H1 (cell line): ENCODE data around the gene OR10AD1. TPM values are rescaled to one million over a fixed set of nuclear protein-coding genes. Genes with fewer than 3 reads are reported as not detected.

Experiments used
- CTCF ChIA-PET: fragments of 300-600 bp; sonication (Branson Sonifier 250); formaldehyde crosslinking; loops from one replicate; lab custom pipeline; 2021; ENCODE audit not compliant: partially characterized antibody; lab: Charles Lee
- POLR2A ChIA-PET: fragments of 300-600 bp; sonication (Branson Sonifier 250); formaldehyde crosslinking; loops from one replicate; lab custom pipeline; 2021; ENCODE audit warnings: inconsistent platforms; ENCODE audit not compliant: partially characterized antibody; lab: Charles Lee
- DNase-seq, 2 experiments: peaks; one replicate each; pipeline versions ENCODE4 v3.0.0 to v3.0.0-alpha.2; 2010 to 2022; ENCODE audit warnings: low spot score in 2 of 2, low read depth in 1 of 2, mixed read lengths in 1 of 2
- FAIRE-seq: peaks from 2 replicates; lab custom pipeline; 2011; peaks lifted over from hg19 to GRCh38; lab: Jason Lieb, UNC
- H2AFZ ChIP-seq: 2 replicates; pipeline ENCODE4 v1.8.1; 2012; ENCODE audit warnings: low read length, inconsistent platforms
- H2AK5ac ChIP-seq: 2 replicates; pipeline ENCODE4 v1.6.1; 2013; ENCODE audit warnings: low read depth, low read length
- H2BK120ac ChIP-seq: replicated peaks from 2 replicates; pipeline ENCODE3; 2013; ENCODE audit warnings: low read depth, low read length, inconsistent platforms
- H2BK12ac ChIP-seq: 2 replicates; pipeline ENCODE4 v1.6.1; 2013; ENCODE audit warnings: low read depth, low read length
- H2BK15ac ChIP-seq: 2 replicates; pipeline ENCODE4 v1.6.1; 2013; ENCODE audit warnings: low read length
- H2BK20ac ChIP-seq: 2 replicates; pipeline ENCODE4 v1.6.1; 2013; ENCODE audit warnings: low read length
- H2BK5ac ChIP-seq: 2 replicates; pipeline ENCODE4 v1.6.1; 2013; ENCODE audit warnings: low read depth, low read length
- H3K14ac ChIP-seq: 2 replicates; pipeline ENCODE4 v1.6.1; 2013; ENCODE audit warnings: inconsistent platforms; ENCODE audit not compliant: insufficient read length
- H3K18ac ChIP-seq: 2 replicates; pipeline ENCODE4 v1.6.1; 2013; ENCODE audit warnings: low read length; ENCODE audit errors: extremely low read depth
- H3K23ac ChIP-seq: 2 replicates; pipeline ENCODE4 v1.6.1; 2013; ENCODE audit warnings: inconsistent platforms; ENCODE audit not compliant: insufficient read length
- H3K23me2 ChIP-seq: 2 replicates; pipeline ENCODE4 v1.6.1; 2013; ENCODE audit warnings: low read depth, low read length
- H3K27ac ChIP-seq: 2 replicates; pipeline ENCODE4 v1.6.1; 2011; ENCODE audit warnings: low read depth, low read length, inconsistent platforms
- H3K27me3 ChIP-seq, 4 experiments: replicated peaks in 1 of 4; 1 replicate in 1 of 4; 2 replicates in 3 of 4; pipeline versions ENCODE4 v1.6.1 to v1.8.1; 2011 to 2013; ENCODE audit warnings: low read length in 3 of 4, mild to moderate bottlenecking in 3 of 4, inconsistent platforms in 2 of 4, mixed read lengths in 2 of 4, moderate library complexity in 1 of 4; ENCODE audit not compliant: control insufficient read depth in 3 of 4, insufficient read depth in 3 of 4; ENCODE audit errors: extremely low read depth in 1 of 4
- H3K36me3 ChIP-seq, 4 experiments: 2 replicates each; pipeline versions ENCODE4 v1.6.1 to v1.8.1; 2011 to 2013; ENCODE audit warnings: mild to moderate bottlenecking in 4 of 4, low read length in 3 of 4, moderate library complexity in 2 of 4, control low read depth in 1 of 4, inconsistent platforms in 1 of 4; ENCODE audit not compliant: insufficient read depth in 4 of 4, control insufficient read depth in 2 of 4
- H3K4ac ChIP-seq: replicated peaks from 2 replicates; pipeline ENCODE3; 2013; ENCODE audit warnings: low read length, low read depth, mixed read lengths, inconsistent platforms; ENCODE audit not compliant: insufficient read length
- H3K4me1 ChIP-seq, 4 experiments: replicated peaks in 1 of 4; 1 replicate in 1 of 4; 2 replicates in 3 of 4; pipeline versions ENCODE4 v1.6.1 to v1.8.1; 2011 to 2013; ENCODE audit warnings: low read length in 3 of 4, inconsistent platforms in 2 of 4, mixed read lengths in 1 of 4; ENCODE audit not compliant: insufficient read depth in 4 of 4, control insufficient read depth in 3 of 4
- H3K4me2 ChIP-seq, 2 experiments: 2 replicates each; pipeline versions ENCODE4 v1.6.1 to v1.8.1; 2011 to 2013; ENCODE audit warnings: low read depth in 2 of 2, low read length in 2 of 2, control low read depth in 1 of 2, inconsistent platforms in 1 of 2, mild to moderate bottlenecking in 1 of 2; ENCODE audit not compliant: insufficient read depth in 1 of 2
- H3K4me3 ChIP-seq, 4 experiments: fragments of 200-600, 300-600 bp in 1 of 4; sonication (generic), shearing (Covaris generic), sonication (Bioruptor Twin) in 1 of 4; 2 replicates each; pipeline versions ENCODE4 v1.5.1 to v1.8.1; 2011 to 2016; ENCODE audit warnings: low read length in 4 of 4, low read depth in 3 of 4, control low read depth in 2 of 4, inconsistent platforms in 2 of 4, mild to moderate bottlenecking in 2 of 4, mixed read lengths in 1 of 4, moderate library complexity in 1 of 4; ENCODE audit not compliant: insufficient read depth in 2 of 4; ENCODE audit errors: extremely low read depth in 1 of 4
- H3K56ac ChIP-seq: replicated peaks from 2 replicates; pipeline ENCODE3; 2013; ENCODE audit warnings: low read depth, mild to moderate bottlenecking, mixed read lengths, low read length, inconsistent platforms; ENCODE audit not compliant: insufficient read length
- H3K79me1 ChIP-seq: 2 replicates; pipeline ENCODE4 v1.6.1; 2013; ENCODE audit warnings: low read depth, low read length, control low read depth
- H3K79me2 ChIP-seq, 2 experiments: 2 replicates each; pipeline versions ENCODE4 v1.6.1 to v1.8.1; 2012 to 2013; ENCODE audit warnings: low read length in 2 of 2, mild to moderate bottlenecking in 2 of 2, inconsistent platforms in 1 of 2; ENCODE audit not compliant: insufficient read depth in 2 of 2, control insufficient read depth in 1 of 2
- H3K9ac ChIP-seq, 4 experiments: replicated peaks in 1 of 4; 1 replicate in 1 of 4; 2 replicates in 3 of 4; pipeline versions ENCODE4 v1.6.1 to v1.8.1; 2011 to 2013; ENCODE audit warnings: low read depth in 3 of 4, low read length in 3 of 4, control low read depth in 2 of 4, mild to moderate bottlenecking in 2 of 4, moderate library complexity in 2 of 4, inconsistent platforms in 1 of 4; ENCODE audit errors: extremely low read depth in 1 of 4
- H3K9me3 ChIP-seq, 2 experiments: 2 replicates each; pipeline versions ENCODE4 v1.6.1 to v1.8.1; 2012 to 2013; ENCODE audit warnings: mild to moderate bottlenecking in 2 of 2, moderate library complexity in 2 of 2, control low read depth in 1 of 2, inconsistent platforms in 1 of 2, low read depth in 1 of 2, low read length in 1 of 2, mixed read lengths in 1 of 2; ENCODE audit not compliant: insufficient read depth in 2 of 2
- H4K20me1 ChIP-seq, 2 experiments: replicated peaks in 1 of 2; 2 replicates each; pipeline versions ENCODE3 to v1.8.1; 2011 to 2013; ENCODE audit warnings: inconsistent platforms in 2 of 2, low read length in 2 of 2, mild to moderate bottlenecking in 1 of 2; ENCODE audit not compliant: insufficient read depth in 2 of 2, control insufficient read depth in 1 of 2
- H4K5ac ChIP-seq: 2 replicates; pipeline ENCODE4 v1.6.1; 2013; ENCODE audit warnings: low read length, low read depth, mixed read lengths, inconsistent platforms; ENCODE audit not compliant: insufficient read length
- H4K8ac ChIP-seq: 2 replicates; pipeline ENCODE4 v1.8.0; 2013; ENCODE audit warnings: mild to moderate bottlenecking, moderate library complexity, low read length, inconsistent platforms; ENCODE audit not compliant: insufficient read depth; ENCODE audit errors: extremely low read depth
- H4K91ac ChIP-seq: replicated peaks from 2 replicates; pipeline ENCODE3; 2013; ENCODE audit warnings: low read length, mixed read lengths, inconsistent platforms; ENCODE audit not compliant: insufficient read length
- JUND ChIP-seq: IDR thresholded peaks from 2 replicates; pipeline ENCODE4 v1.6.1; 2011; ENCODE audit warnings: mild to moderate bottlenecking, improper control_type of control experiment, low read length
- PHF8 ChIP-seq: fragments of 200-600 bp; sonication (generic); conservative IDR thresholded peaks from 2 replicates; pipeline ENCODE4 v1.7.1; 2012; ENCODE audit warnings: low read depth, mild to moderate bottlenecking, inconsistent platforms, low read length, moderate library complexity
- RAD21 ChIP-seq, 2 experiments: IDR thresholded peaks in 1 of 2; conservative IDR thresholded peaks in 1 of 2; 2 replicates each; pipeline ENCODE4 v1.6.1; 2011; ENCODE audit warnings: low read depth in 2 of 2, low read length in 2 of 2, improper control_type of control experiment in 1 of 2, inconsistent platforms in 1 of 2, mild to moderate bottlenecking in 1 of 2, moderate library complexity in 1 of 2
- SIN3A ChIP-seq, 2 experiments: IDR thresholded peaks in 1 of 2; conservative IDR thresholded peaks in 1 of 2; 2 replicates each; pipeline ENCODE4 v1.6.1; 2011 to 2012; ENCODE audit warnings: low read length in 2 of 2, improper control_type of control experiment in 1 of 2, low read depth in 1 of 2, mild to moderate bottlenecking in 1 of 2
- WGBS, 2 experiments: shearing (Covaris generic) in 1 of 2; methylation state at CpG; one replicate each; pipeline versions ENCODE4 v1.1.6 to v1.1.7; 2013 to 2015; ENCODE audit warnings: low lambda C conversion rate in 2 of 2, mixed read lengths in 2 of 2, inconsistent platforms in 1 of 2, low coverage in 1 of 2, missing lambda C conversion rate in 1 of 2; ENCODE audit not compliant: insufficient replicate concordance in 2 of 2, insufficient coverage in 1 of 2, insufficient read length in 1 of 2; ENCODE audit errors: extremely low coverage in 1 of 2, missing lambda C conversion rate in 1 of 2; 5-methylcytosine and 5-hydroxymethylcytosine counted together
- polyA plus RNA-seq, 7 experiments: library from polyadenylated mRNA; depleted of rRNA in 3 of 7; stranded (reverse) in 5 of 7; unstranded in 2 of 7; fragments of >200 nt in 5 of 7; fragments of 200-250 nt in 2 of 7; gene quantifications; 1 replicate in 5 of 7; 2 replicates in 1 of 7; 4 replicates in 1 of 7; pipeline versions ENCODE4 v1.2.1 to v1.2.3, GENCODE V29; 2011 to 2013; ENCODE audit warnings: missing spikeins in 2 of 7, mixed read lengths in 2 of 7
- total RNA-seq: library from RNA; stranded (reverse); fragmentation: NEBNext Ultra II Directional; extraction: Animal tissue kit (Norgen Biotek cat#: 25700); gene quantifications from 2 replicates; pipeline ENCODE4 v1.2.1, GENCODE V29; 2021
- TF ChIP-seq, protein P1 (sequence below), 3 experiments: IDR thresholded peaks; 1 replicate in 2 of 3; 2 replicates in 1 of 3; pipeline versions ENCODE4 v1.5.1 to v1.6.1; 2011; ENCODE audit warnings: low read length in 3 of 3, mild to moderate bottlenecking in 3 of 3, inconsistent platforms in 2 of 3, low read depth in 1 of 3, moderate library complexity in 1 of 3; ENCODE audit not compliant: insufficient read depth in 1 of 3; ENCODE audit errors: control extremely low read depth in 1 of 3

Gene OR10AD1
- total and polyA plus RNA-seq, 2 of the 8 experiments (the other 6 are each of a cell fraction or from before 2014, with no cell fraction given): not detected

DNA sequence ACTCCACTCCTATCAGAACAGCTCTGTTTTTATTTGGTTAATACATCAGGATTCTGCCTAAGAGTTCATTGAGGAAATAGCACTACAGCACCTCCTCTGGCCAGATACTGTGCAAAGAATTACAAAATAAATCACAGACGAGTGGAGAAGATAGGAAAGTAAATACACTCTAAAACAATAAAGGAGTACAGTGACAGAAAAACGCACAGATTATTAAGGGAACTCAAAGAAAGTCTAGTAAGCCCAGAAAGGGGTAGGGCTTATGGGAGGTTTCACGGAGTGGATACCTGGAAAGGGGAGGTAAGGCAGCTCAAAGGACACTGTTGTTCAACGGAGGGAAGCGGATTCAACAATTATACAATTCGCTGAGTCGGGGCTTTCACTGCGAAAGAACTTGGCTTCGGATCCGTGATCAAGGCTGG lies 5.5 kb downstream of the OR10AD1 start:
- ChIA-PET CTCF (interaction anchor here (0.6 to 6.0 kb wide), 12 partner anchors 10 to 443 kb away, joined by 3 to 63 read pairs (median 4); partner anchors contain the start of gene ASB8), POLR2A (interaction anchor here (1.1 to 2.4 kb wide), 12 partner anchors 8 to 152 kb away, joined by 3 to 10 read pairs (median 5); partner anchors contain the start of genes ASB8 and SENP1)
- no peaks in the 10 kb centered on the region for H3K9me3 ChIP-seq
- H3K27me3 ChIP-seq: peaks cover 5 to 23% (median 20%) of the 10 kb centered on the region in 4 experiments
- no peak overlapping the region for H3K56ac ChIP-seq
- no peak for FAIRE-seq
- H3K14ac ChIP-seq: no peak overlapping the region
- H2BK120ac ChIP-seq: peak overlapping the region; percentile 47
- no peaks in the 10 kb centered on the region for H4K20me1 ChIP-seq
- no peaks in the 10 kb centered on the region for H3K36me3 ChIP-seq
- no peak overlapping the region for H2AK5ac ChIP-seq
- no peak overlapping the region for H4K8ac ChIP-seq
- TF ChIP-seq SIN3A (conservative IDR thresholded peaks at IDR 0.05 in 1 of 2, IDR thresholded peaks at IDR 0.05 in 1 of 2; ENCODE audit: low read depth in 1 of 2, low read length in 2 of 2) (no peak), RAD21 (IDR thresholded peaks at IDR 0.05 in 1 of 2, conservative IDR thresholded peaks at IDR 0.05 in 1 of 2; ENCODE audit: low read depth in 2 of 2, low read length in 2 of 2) (peak; percentile 26 to 27; a peak in 2 of 4 replicates), JUND (no peak), PHF8 (peak; percentile 7; the same call in 1 of the 2 replicates)
- TF ChIP-seq, protein P1, sequence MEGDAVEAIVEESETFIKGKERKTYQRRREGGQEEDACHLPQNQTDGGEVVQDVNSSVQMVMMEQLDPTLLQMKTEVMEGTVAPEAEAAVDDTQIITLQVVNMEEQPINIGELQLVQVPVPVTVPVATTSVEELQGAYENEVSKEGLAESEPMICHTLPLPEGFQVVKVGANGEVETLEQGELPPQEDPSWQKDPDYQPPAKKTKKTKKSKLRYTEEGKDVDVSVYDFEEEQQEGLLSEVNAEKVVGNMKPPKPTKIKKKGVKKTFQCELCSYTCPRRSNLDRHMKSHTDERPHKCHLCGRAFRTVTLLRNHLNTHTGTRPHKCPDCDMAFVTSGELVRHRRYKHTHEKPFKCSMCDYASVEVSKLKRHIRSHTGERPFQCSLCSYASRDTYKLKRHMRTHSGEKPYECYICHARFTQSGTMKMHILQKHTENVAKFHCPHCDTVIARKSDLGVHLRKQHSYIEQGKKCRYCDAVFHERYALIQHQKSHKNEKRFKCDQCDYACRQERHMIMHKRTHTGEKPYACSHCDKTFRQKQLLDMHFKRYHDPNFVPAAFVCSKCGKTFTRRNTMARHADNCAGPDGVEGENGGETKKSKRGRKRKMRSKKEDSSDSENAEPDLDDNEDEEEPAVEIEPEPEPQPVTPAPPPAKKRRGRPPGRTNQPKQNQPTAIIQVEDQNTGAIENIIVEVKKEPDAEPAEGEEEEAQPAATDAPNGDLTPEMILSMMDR (IDR thresholded peaks at IDR 0.05; ENCODE audit: control extremely low read depth in 1 of 3, insufficient read depth in 1 of 3, low read depth in 1 of 3, low read length in 3 of 3): peak in 2 of 3 experiments; percentile 14 to 53; a peak in 2 of 4 replicates
- DNase-seq: no peak
- H3K23ac ChIP-seq: no peak overlapping the region
- peak overlapping the region; percentile 72 for H2BK20ac ChIP-seq
- peak overlapping the region; percentile 44; the same call in 1 of the 2 replicates for H2BK12ac ChIP-seq
- H3K79me2 ChIP-seq: no peaks in the 10 kb centered on the region
- H2BK5ac ChIP-seq: peak overlapping the region; percentile 9; the same call in 1 of the 2 replicates
- peak overlapping the region; percentile 65; the same call in 1 of the 2 replicates for H2BK15ac ChIP-seq
- peak overlapping the region; percentile 81 to 94 for H3K4me2 ChIP-seq
- H3K9ac ChIP-seq: peak overlapping the region in 3 of 4 experiments; percentile 38 to 60 (median 58); a peak in 5 of 7 replicates
- H3K4me1 ChIP-seq: peaks cover 0 to 2% (median 2%) of the 10 kb centered on the region in 4 experiments; a peak in 2 of 7 replicates
- peak overlapping the region; percentile 89 for H4K91ac ChIP-seq
- H4K5ac ChIP-seq: peak overlapping the region; percentile 31
- H3K4ac ChIP-seq: peak overlapping the region; percentile 23
- H3K79me1 ChIP-seq: no peaks in the 10 kb centered on the region
- peaks cover 12% of the 10 kb centered on the region for H3K23me2 ChIP-seq
- H3K4me3 ChIP-seq: peak overlapping the region; percentile 63 to 90 (median 76); a peak in 7 of 8 replicates
- 1% methylated on average over 10 of the region's 10 CpGs; no CpG with 5 or more reads in 1 of the 2 experiments for WGBS, 2 experiments
- peak overlapping the region; percentile 83; the same call in 1 of the 2 replicates for H3K18ac ChIP-seq
- peak overlapping the region; percentile 99 for H2AFZ ChIP-seq
- H3K27ac ChIP-seq: peak overlapping the region; percentile 51; the same call in 1 of the 2 replicates
